Fibroblast of villous mesenchyme (primary cell): ENCODE results near the gene DSG3. TPM values are rescaled to one million over a fixed set of nuclear protein-coding genes. Genes with fewer than 3 reads are reported as not detected.

Experiments
- DNase-seq: peaks from one replicate; pipeline ENCODE4 v3.0.0-alpha.2; 2010; ENCODE audit warnings: low read depth
- H3K4me3 ChIP-seq: 2 replicates; pipeline ENCODE4 v1.5.1; 2011; ENCODE audit warnings: low read depth, mild to moderate bottlenecking, low read length
- CTCF ChIP-seq: IDR thresholded peaks from 2 replicates; pipeline ENCODE4 v1.5.1; 2012; ENCODE audit warnings: low read depth, mild to moderate bottlenecking, low read length; ENCODE audit not compliant: insufficient read depth
- total RNA-seq: library from RNA; depleted of rRNA; stranded (reverse); fragments of >200 nt; gene quantifications from 2 replicates; pipeline ENCODE4 v1.2.3, GENCODE V29; 2012

Gene DSG3
- total RNA-seq, 1 donor = under 0.01 TPM

GRCh38 chr18:31403409-31403808 is 44.1 kb upstream of the DSG3 start:
- H3K4me3 ChIP-seq = no peak overlapping the region
- TF ChIP-seq CTCF = no peak
- DNase-seq = no peak

GRCh38 chr18:31407649-31408048 is 39.9 kb upstream of the DSG3 start:
- H3K4me3 ChIP-seq = no peak overlapping the region
- no peak for DNase-seq
- no peak for TF ChIP-seq CTCF

DNA sequence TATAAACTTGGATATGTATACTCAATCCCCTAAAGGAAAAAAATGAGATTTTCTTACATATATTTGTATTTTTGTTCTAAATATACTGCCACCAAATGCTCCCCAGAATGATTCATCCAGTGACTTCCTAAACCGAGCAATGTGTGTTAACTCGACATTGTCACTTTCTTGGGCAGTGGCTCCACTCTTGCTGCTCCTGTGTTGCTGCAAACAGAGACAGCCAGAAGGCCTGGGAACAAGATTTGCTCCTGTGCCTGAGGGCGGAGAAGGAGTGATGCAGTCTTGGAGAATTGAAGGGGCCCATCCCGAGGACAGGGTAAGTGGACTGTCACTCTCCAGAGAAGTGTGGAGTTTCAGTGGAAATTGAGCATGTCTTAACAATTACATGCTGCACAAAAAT is 38.3 kb upstream of the DSG3 start:
- no peak for DNase-seq
- TF ChIP-seq CTCF = no peak
- no peak overlapping the region for H3K4me3 ChIP-seq

DNA sequence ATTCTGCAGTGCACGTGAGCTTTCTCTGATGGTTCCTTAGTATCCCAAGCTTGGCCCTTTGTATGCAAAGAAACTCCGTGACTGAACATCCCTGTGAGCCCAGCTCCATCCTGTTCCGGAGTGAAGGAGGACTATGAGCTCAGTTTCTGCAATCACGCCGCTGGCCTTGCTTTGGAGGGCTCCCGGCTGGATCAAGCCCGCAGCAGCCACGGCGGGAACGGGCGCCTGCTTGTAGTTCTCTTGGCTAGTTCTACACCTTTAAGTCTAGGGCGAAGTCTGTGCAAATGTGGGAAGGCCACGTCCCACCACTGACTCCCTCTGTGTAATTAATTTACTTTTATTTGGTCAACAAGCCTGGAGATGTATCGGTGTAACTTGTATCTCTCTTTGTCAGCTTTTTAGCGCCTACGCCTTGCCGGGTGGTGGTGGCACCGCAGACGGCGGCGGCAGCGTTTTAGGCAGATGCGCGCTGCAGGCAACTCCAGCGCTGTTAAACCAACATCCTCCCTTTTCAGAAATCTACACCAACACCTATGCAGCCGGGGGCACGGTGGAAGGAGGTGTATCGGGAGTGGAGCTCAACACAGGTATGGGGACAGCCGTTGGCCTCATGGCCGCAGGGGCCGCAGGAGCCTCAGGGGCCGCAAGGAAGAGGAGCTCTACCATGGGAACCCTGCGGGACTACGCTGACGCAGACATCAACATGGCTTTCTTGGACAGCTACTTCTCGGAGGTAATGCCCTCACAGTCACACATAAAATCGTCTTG is 36.6 kb upstream of the DSG3 start:
- no peak overlapping the region for H3K4me3 ChIP-seq
- no peak for DNase-seq
- TF ChIP-seq CTCF = no peak

- H3K4me3 ChIP-seq = no peak overlapping the region
- no peak for TF ChIP-seq CTCF
- no peak for DNase-seq
Observed at GRCh38 chr18:31413137-31413536, 34.4 kb upstream of the DSG3 start.

- no peak overlapping the region for H3K4me3 ChIP-seq
- TF ChIP-seq CTCF = no peak
- DNase-seq = no peak
Observed at GRCh38 chr18:31417850-31418249, 29.7 kb upstream of the DSG3 start.

DNA sequence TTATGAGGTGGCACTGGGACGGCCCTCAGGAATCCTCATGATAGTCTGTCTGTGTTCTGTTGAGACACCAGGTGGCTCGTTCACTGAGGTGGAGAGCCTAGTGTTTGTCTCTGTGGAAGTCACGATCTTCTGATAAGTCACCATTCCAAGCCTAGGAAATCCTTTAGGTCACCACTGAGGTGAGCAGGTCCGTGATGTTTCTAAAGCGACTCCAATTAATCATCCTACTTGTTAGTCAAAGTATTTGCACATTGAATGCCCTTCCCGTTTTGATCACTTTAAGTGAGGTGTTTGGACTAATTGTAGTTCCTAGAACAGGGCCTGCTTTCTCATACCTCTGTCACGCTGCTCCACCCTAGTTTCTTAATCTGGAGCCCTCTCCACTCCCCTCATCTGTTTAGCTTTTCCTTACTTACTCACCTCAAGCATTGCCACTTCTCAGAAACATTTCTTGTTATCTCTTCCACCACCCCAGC is 28.0 kb upstream of the DSG3 start:
- no peak for TF ChIP-seq CTCF
- no peak overlapping the region for H3K4me3 ChIP-seq
- no peak for DNase-seq
